ENCODE measurements around the gene MAGI1. TPM values are rescaled to one million over a fixed set of nuclear protein-coding genes. Genes with fewer than 3 reads are reported as not detected.

The MAGI1 gene
- polyA plus RNA-seq, 1 of the 3 experiments (the other 2 are of a cell fraction), result 10.3 TPM

- no peak for TF ChIP-seq USF2 (IDR thresholded peaks at IDR 0.05; ENCODE audit: borderline replicate concordance, low read depth, low read length)
- no peak for TF ChIP-seq YY1 (IDR thresholded peaks at IDR 0.05; ENCODE audit: low read depth)
- no peak for TF ChIP-seq NFIC (IDR thresholded peaks at IDR 0.05; ENCODE audit: borderline replicate concordance)
- TF ChIP-seq REST (IDR thresholded peaks at IDR 0.05; ENCODE audit: low read depth, low read length), result no peak
- no peak for TF ChIP-seq FOXJ3 (CRISPR knock-in tag; IDR thresholded peaks at IDR 0.05)
- no peak for TF ChIP-seq RAD21 (IDR thresholded peaks at IDR 0.05; ENCODE audit: low read length)
- TF ChIP-seq RCOR1 (IDR thresholded peaks at IDR 0.05; ENCODE audit: low read length), result no peak
- no peak for TF ChIP-seq CHD2 (IDR thresholded peaks at IDR 0.05; ENCODE audit: low read length, partially characterized antibody)
These were observed 662.3 kb downstream of the MAGI1 start (continued) for GRCh38 chr3:65376426-65376825.

- H3K9ac ChIP-seq, result no peak overlapping the region
- H3K27ac ChIP-seq (ENCODE audit: low read depth in 2 of 2, low read length in 1 of 2), result no peak overlapping the region
- H3K4me2 ChIP-seq, result no peak overlapping the region
- peaks cover 3 to 6% of the 10 kb centered on the region in 2 experiments for H3K36me3 ChIP-seq (replicated peaks in 1 of 2; ENCODE audit: control insufficient read depth in 1 of 2, insufficient read depth in 2 of 2, low read length in 1 of 2)
- H3K79me2 ChIP-seq (ENCODE audit: insufficient read depth), result no peaks in the 10 kb centered on the region
- no peaks in the 10 kb centered on the region for H3K9me2 ChIP-seq
- no peaks in the 10 kb centered on the region for H3K4me1 ChIP-seq (ENCODE audit: control insufficient read depth in 1 of 2, insufficient read depth in 2 of 2, low read depth in 1 of 2, low read length in 1 of 2)
- ChIA-PET CTCF (no interaction called here), POLR2A (no interaction called here)
- no peak for DNase-seq
- no peaks in the 10 kb centered on the region for H4K20me1 ChIP-seq (ENCODE audit: insufficient read depth)
- H2AFZ ChIP-seq (ENCODE audit: low read depth), result no peak overlapping the region
- no peak for TF ChIP-seq GABPA (IDR thresholded peaks at IDR 0.05; ENCODE audit: low read depth)
- TF ChIP-seq EZH2phosphoT487 (IDR thresholded peaks at IDR 0.05; ENCODE audit: borderline replicate concordance, low read depth), result no peak
- no peak for TF ChIP-seq RFX5 (IDR thresholded peaks at IDR 0.05; ENCODE audit: low read length)
- no peak for TF ChIP-seq RCOR1 (IDR thresholded peaks at IDR 0.05; ENCODE audit: low read length)
- no peak for TF ChIP-seq SIN3A (IDR thresholded peaks at IDR 0.05; ENCODE audit: borderline replicate concordance, low read depth, low read length)
- TF ChIP-seq TAF1 (IDR thresholded peaks at IDR 0.05; ENCODE audit: borderline replicate concordance, low read depth, low read length), result no peak
- no peak for TF ChIP-seq USF1 (IDR thresholded peaks at IDR 0.05; ENCODE audit: borderline replicate concordance, low read depth)
- no peak for TF ChIP-seq FOXJ3 (CRISPR knock-in tag; IDR thresholded peaks at IDR 0.05)
- no peak for TF ChIP-seq RXRA (IDR thresholded peaks at IDR 0.05; ENCODE audit: borderline replicate concordance, low read depth)
- no peak for TF ChIP-seq TEAD4 (IDR thresholded peaks at IDR 0.05; ENCODE audit: borderline replicate concordance, insufficient read depth)
- TF ChIP-seq CTCF (IDR thresholded peaks at IDR 0.05), result no peak
- TF ChIP-seq PBX3 (IDR thresholded peaks at IDR 0.05), result no peak
- no peak for TF ChIP-seq JUND (IDR thresholded peaks at IDR 0.05)
- no peak for TF ChIP-seq POLR2AphosphoS5 (IDR thresholded peaks at IDR 0.05; ENCODE audit: low read depth, low read length)
- TF ChIP-seq ZBTB33 (IDR thresholded peaks at IDR 0.05; ENCODE audit: borderline replicate concordance, low read depth), result no peak
- 89% methylated on average over 4 of the region's 4 CpGs for WGBS (ENCODE audit: low lambda C conversion rate)
- H3K27me3 ChIP-seq (ENCODE audit: insufficient read depth), result no peaks in the 10 kb centered on the region
- no peak overlapping the region for H3K4me3 ChIP-seq (ENCODE audit: low read depth in 2 of 2, low read length in 1 of 2)
- no peaks in the 10 kb centered on the region for H3F3A ChIP-seq (replicated peaks; ENCODE audit: insufficient read depth)
- H3K9me3 ChIP-seq, result no peaks in the 10 kb centered on the region
These were observed 667.7 kb downstream of the MAGI1 start for GRCh38 chr3:65371053-65371452.

All from SK-N-SH (cell line).